NCI-H146 (cell line): ENCODE data around the gene SPEN.
"Not testable (repeated sequence)": the region's sequence is repeated elsewhere in the genome, so short reads cannot be mapped to it uniquely, and the experiment has no call there.

ENCODE experiments used
- DNase-seq: peaks from one replicate; lab custom pipeline; 2025; lab: John Stamatoyannopoulos, UW

Gene SPEN

GRCh38 chr1:15896841-15897610 lies 49.5 kb downstream of the SPEN start:
- DNase-seq, result not testable (repeated sequence)

- DNase-seq, result no peak
Measured at GRCh38 chr1:15899266-15899665, 51.8 kb downstream of the SPEN start.

GRCh38 chr1:15900662-15901279 lies 53.3 kb downstream of the SPEN start:
- no peak for DNase-seq

- DNase-seq, result no peak
Measured at GRCh38 chr1:15902882-15903281, 55.4 kb downstream of the SPEN start.

- no peak for DNase-seq
Measured at GRCh38 chr1:15908597-15908996, 61.1 kb downstream of the SPEN start.

GRCh38 chr1:15911141-15911540 lies 63.6 kb downstream of the SPEN start:
- DNase-seq, result no peak

GRCh38 chr1:15911927-15912326 lies 64.4 kb downstream of the SPEN start:
- no peak for DNase-seq

GRCh38 chr1:15913607-15914006 lies 66.1 kb downstream of the SPEN start:
- not testable (repeated sequence) for DNase-seq

GRCh38 chr1:15915991-15916390 lies 68.5 kb downstream of the SPEN start:
- no peak for DNase-seq

GRCh38 chr1:15916417-15916816 lies 68.9 kb downstream of the SPEN start:
- DNase-seq, result no peak

GRCh38 chr1:15916916-15917315 lies 69.4 kb downstream of the SPEN start:
- DNase-seq, result no peak

- no peak for DNase-seq
Measured at GRCh38 chr1:15918962-15919715, 71.6 kb downstream of the SPEN start.

GRCh38 chr1:15923241-15923640 lies 75.7 kb downstream of the SPEN start:
- no peak for DNase-seq

GRCh38 chr1:15926448-15926847 lies 78.9 kb downstream of the SPEN start:
- DNase-seq, result not testable (repeated sequence)

- no peak for DNase-seq
Measured at GRCh38 chr1:15928971-15929965, 81.8 kb downstream of the SPEN start.

- no peak for DNase-seq
Measured at GRCh38 chr1:15931401-15931800, 83.9 kb downstream of the SPEN start.

GRCh38 chr1:15931884-15932283 lies 84.4 kb downstream of the SPEN start:
- DNase-seq, result no peak

- no peak for DNase-seq
Measured at GRCh38 chr1:15932612-15933011, 85.1 kb downstream of the SPEN start.

GRCh38 chr1:15933684-15934083 lies 86.2 kb downstream of the SPEN start:
- no peak for DNase-seq

- DNase-seq, result no peak
Measured at GRCh38 chr1:15934211-15935055, 86.9 kb downstream of the SPEN start.
